ENCODE data around the gene OLR1. TPM values are rescaled to one million over a fixed set of nuclear protein-coding genes. Genes with fewer than 3 reads are reported as not detected.
"Not testable (repeated sequence)": the region's sequence is repeated elsewhere in the genome, so short reads cannot be mapped to it uniquely, and the experiment has no call there.

OLR1 gene
- total RNA-seq, 4 donors from 2014 or later, result 0.19 to 51.2 (median 35.1) TPM; not detected in 1

GRCh38 chr12:10205220-10205807 lies 33.4 kb upstream of the OLR1 start:
- ATAC-seq (ENCODE audit: low FRiP score) (no peak), DNase-seq (ENCODE audit: low spot score) (no peak)
- TF ChIP-seq, protein P1, sequence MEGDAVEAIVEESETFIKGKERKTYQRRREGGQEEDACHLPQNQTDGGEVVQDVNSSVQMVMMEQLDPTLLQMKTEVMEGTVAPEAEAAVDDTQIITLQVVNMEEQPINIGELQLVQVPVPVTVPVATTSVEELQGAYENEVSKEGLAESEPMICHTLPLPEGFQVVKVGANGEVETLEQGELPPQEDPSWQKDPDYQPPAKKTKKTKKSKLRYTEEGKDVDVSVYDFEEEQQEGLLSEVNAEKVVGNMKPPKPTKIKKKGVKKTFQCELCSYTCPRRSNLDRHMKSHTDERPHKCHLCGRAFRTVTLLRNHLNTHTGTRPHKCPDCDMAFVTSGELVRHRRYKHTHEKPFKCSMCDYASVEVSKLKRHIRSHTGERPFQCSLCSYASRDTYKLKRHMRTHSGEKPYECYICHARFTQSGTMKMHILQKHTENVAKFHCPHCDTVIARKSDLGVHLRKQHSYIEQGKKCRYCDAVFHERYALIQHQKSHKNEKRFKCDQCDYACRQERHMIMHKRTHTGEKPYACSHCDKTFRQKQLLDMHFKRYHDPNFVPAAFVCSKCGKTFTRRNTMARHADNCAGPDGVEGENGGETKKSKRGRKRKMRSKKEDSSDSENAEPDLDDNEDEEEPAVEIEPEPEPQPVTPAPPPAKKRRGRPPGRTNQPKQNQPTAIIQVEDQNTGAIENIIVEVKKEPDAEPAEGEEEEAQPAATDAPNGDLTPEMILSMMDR (IDR thresholded peaks at IDR 0.05), result no peak

- DNase-seq (ENCODE audit: low spot score); ATAC-seq (ENCODE audit: low FRiP score): not testable (repeated sequence)
These were observed 32.6 kb upstream of the OLR1 start for GRCh38 chr12:10204495-10204894.

GRCh38 chr12:10197879-10198278 lies 25.9 kb upstream of the OLR1 start:
- no peak for DNase-seq (ENCODE audit: low spot score)
- no peak for ATAC-seq (ENCODE audit: low FRiP score)
- TF ChIP-seq, protein P1 (IDR thresholded peaks at IDR 0.05), result no peak

GRCh38 chr12:10196210-10196609 lies 24.3 kb upstream of the OLR1 start:
- DNase-seq (ENCODE audit: low spot score) (no peak), ATAC-seq (ENCODE audit: low FRiP score) (no peak)
- TF ChIP-seq, protein P1 (IDR thresholded peaks at IDR 0.05), result no peak

GRCh38 chr12:10194160-10194670 lies 22.3 kb upstream of the OLR1 start:
- TF ChIP-seq, protein P1 (IDR thresholded peaks at IDR 0.05), result no peak
- ATAC-seq (ENCODE audit: low FRiP score), result no peak
- DNase-seq (ENCODE audit: low spot score), result no peak

DNA sequence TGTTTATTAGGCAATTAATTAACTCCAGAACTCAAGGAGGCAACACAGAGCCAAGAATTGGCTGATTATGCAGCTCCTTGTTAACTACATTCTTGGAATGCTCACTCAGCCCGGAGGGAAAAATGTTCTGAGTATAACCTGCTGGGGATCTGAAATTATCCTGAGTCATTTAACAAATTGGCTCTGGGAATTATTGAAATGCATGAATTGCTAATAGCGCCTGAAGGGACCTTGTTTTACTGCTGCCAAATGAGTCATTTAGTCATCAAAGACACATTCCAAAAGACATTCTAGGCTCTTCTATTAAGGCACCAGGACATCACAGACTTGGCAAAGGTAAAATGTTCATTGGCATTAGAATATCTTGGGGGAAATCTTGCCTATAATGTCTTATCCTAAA lies 19.9 kb upstream of the OLR1 start:
- TF ChIP-seq, protein P1 (IDR thresholded peaks at IDR 0.05), result no peak
- DNase-seq (ENCODE audit: low spot score) (no peak), ATAC-seq (ENCODE audit: low FRiP score) (peak; percentile 87)

DNA sequence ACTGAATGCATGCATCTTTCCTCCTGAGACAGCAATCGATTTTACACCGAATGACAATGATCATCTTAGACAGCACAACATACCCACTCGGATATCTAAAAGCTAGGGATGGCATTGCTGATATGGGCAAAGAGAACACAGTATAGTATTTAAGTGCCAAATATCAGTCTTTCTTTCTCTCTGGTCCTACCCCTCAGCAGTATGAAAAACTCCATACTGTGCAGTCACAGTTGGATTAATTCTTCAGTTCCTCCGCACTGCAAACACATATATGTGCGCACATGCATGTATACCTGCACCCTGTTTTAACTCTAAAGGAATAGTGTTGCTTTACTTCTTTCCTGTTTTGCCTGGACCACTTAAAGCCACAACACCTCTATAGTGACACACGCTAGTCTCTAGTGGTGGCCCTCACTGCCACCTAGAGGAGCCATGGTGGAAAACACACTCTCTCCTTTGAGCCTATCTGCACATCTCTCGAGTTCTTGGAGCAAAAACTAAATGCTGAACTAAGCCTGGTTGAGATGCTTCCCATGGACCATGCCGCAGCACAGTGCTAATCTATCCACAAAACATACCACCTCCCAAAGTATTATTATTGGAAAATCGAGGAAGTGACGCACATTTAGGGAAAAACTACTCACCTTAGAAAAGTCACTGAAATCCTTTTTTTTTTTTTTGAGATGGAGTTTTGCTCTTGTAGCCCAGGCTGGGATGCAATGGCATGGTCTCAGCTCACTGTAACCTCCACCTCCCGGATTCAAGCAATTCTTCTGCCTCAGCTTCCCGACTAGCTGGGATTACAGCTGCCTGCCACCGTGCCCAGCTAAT lies 18.8 kb upstream of the OLR1 start:
- TF ChIP-seq, protein P1 (IDR thresholded peaks at IDR 0.05), result no peak
- no peak for DNase-seq (ENCODE audit: low spot score)
- ATAC-seq (ENCODE audit: low FRiP score), result peak; percentile 73

Data from omental fat pad (tissue), 4 donors.